IPS DF 6.9 (cell line): ENCODE results near the gene SEC11A.

Source experiments
- DNase-seq: peaks from one replicate; pipeline ENCODE4 v3.0.0-alpha.2; 2013; ENCODE audit warnings: low read depth, low spot score
- H3K27ac ChIP-seq: one replicate; pipeline ENCODE4 v1.5.1; 2013; ENCODE audit warnings: low read length, control low read depth
- H3K27me3 ChIP-seq: 2 replicates; pipeline ENCODE4 v1.6.1; 2013; ENCODE audit warnings: mild to moderate bottlenecking, low read length; ENCODE audit not compliant: control insufficient read depth, insufficient read depth
- H3K36me3 ChIP-seq: 2 replicates; pipeline ENCODE4 v1.6.1; 2013; ENCODE audit warnings: low read length; ENCODE audit not compliant: control insufficient read depth, insufficient read depth
- H3K4me1 ChIP-seq: 2 replicates; pipeline ENCODE4 v1.6.1; 2013; ENCODE audit warnings: low read length; ENCODE audit not compliant: control insufficient read depth, insufficient read depth
- H3K4me3 ChIP-seq: 2 replicates; pipeline ENCODE4 v1.5.1; 2013; ENCODE audit warnings: mild to moderate bottlenecking, low read length
- H3K9me3 ChIP-seq: 2 replicates; pipeline ENCODE4 v1.6.1; 2013; ENCODE audit warnings: low read length, inconsistent platforms; ENCODE audit not compliant: control insufficient read depth, insufficient read depth
- WGBS: extraction: QIAGEN DNeasy Blood & Tissue Kit; methylation state at CpG from one replicate; pipeline ENCODE4 v1.1.7; 2013; ENCODE audit warnings: mixed read lengths, missing lambda C conversion rate; ENCODE audit not compliant: insufficient read length, insufficient coverage; 5-methylcytosine and 5-hydroxymethylcytosine counted together

The SEC11A gene

GRCh38 chr15:84658080-84658787 lies 57.7 kb downstream of the SEC11A start, which contains the start of gene NMB:
NMB (minus strand) TSS chr15:84658199; CDS start chr15:84658152, 47 bp downstream.
- Histone ChIP-seq H3K27ac (no peak within 1 kb of the TSS), H3K9me3 (no peaks in the 10 kb centered on the region), H3K36me3 (no peaks in the 10 kb centered on the region), H3K4me1 (no peaks in the 10 kb centered on the region), H3K27me3 (no peaks in the 10 kb centered on the region; the same call in 1 of the 2 replicates), H3K4me3 (peak within 1 kb of the TSS; percentile 42; the same call in 1 of the 2 replicates)
- no CpG with 5 or more reads among the region's 61 CpGs for WGBS
- DNase-seq = no peak

- H3K27ac ChIP-seq = no peak overlapping the region
These were observed 58.2 kb downstream of the SEC11A start for GRCh38 chr15:84657748-84658079.

GRCh38 chr15:84656972-84657371 lies 59.0 kb downstream of the SEC11A start:
- H3K4me1 ChIP-seq = no peaks in the 10 kb centered on the region
- H3K27me3 ChIP-seq = no peaks in the 10 kb centered on the region; the same call in 1 of the 2 replicates
- peaks cover 2% of the 10 kb centered on the region; the same call in 1 of the 2 replicates for H3K36me3 ChIP-seq
- no peak overlapping the region for H3K27ac ChIP-seq
- no CpG with 5 or more reads among the region's 7 CpGs for WGBS
- no peaks in the 10 kb centered on the region for H3K9me3 ChIP-seq
- no peak for DNase-seq
- no peak overlapping the region for H3K4me3 ChIP-seq

More at GRCh38 chr15:84657748-84658079, 58.2 kb downstream of the SEC11A start:
- Histone ChIP-seq H3K9me3 (no peaks in the 10 kb centered on the region), H3K4me1 (no peaks in the 10 kb centered on the region), H3K36me3 (no peaks in the 10 kb centered on the region), H3K4me3 (peak overlapping the region; percentile 42; the same call in 1 of the 2 replicates), H3K27me3 (no peaks in the 10 kb centered on the region; the same call in 1 of the 2 replicates)
- DNase-seq = no peak
- WGBS = no CpG with 5 or more reads among the region's 17 CpGs

- no peak overlapping the region for H3K27ac ChIP-seq
- no CpG with 5 or more reads among the region's 19 CpGs for WGBS
- H3K4me3 ChIP-seq = peak overlapping the region; percentile 79; the same call in 1 of the 2 replicates
- no peaks in the 10 kb centered on the region; the same call in 1 of the 2 replicates for H3K27me3 ChIP-seq
- no peaks in the 10 kb centered on the region for H3K9me3 ChIP-seq
- H3K36me3 ChIP-seq = peaks cover 4% of the 10 kb centered on the region; the same call in 1 of the 2 replicates
- H3K4me1 ChIP-seq = no peaks in the 10 kb centered on the region
- DNase-seq = no peak
These were observed 61.1 kb downstream of the SEC11A start for GRCh38 chr15:84654689-84655453.

GRCh38 chr15:84653910-84654688 lies 61.8 kb downstream of the SEC11A start, which contains the start of gene WDR73:
WDR73 (minus strand) TSS chr15:84654283; CDS start chr15:84654274, 9 bp downstream.
- Histone ChIP-seq H3K9me3 (no peaks in the 10 kb centered on the region), H3K36me3 (peaks cover 5% of the 10 kb centered on the region; the same call in 1 of the 2 replicates), H3K4me1 (no peaks in the 10 kb centered on the region), H3K4me3 (peak within 1 kb of the TSS; percentile 79), H3K27me3 (no peaks in the 10 kb centered on the region; the same call in 1 of the 2 replicates), H3K27ac (no peak within 1 kb of the TSS)
- WGBS = no CpG with 5 or more reads among the region's 49 CpGs
- peak; percentile 93 for DNase-seq

- H3K4me1 ChIP-seq = no peaks in the 10 kb centered on the region
- H3K36me3 ChIP-seq = peaks cover 9% of the 10 kb centered on the region; the same call in 1 of the 2 replicates
- WGBS = no CpG with 5 or more reads among the region's 7 CpGs
- no peak overlapping the region for H3K27ac ChIP-seq
- no peaks in the 10 kb centered on the region; the same call in 1 of the 2 replicates for H3K27me3 ChIP-seq
- peak overlapping the region; percentile 79; the same call in 1 of the 2 replicates for H3K4me3 ChIP-seq
- no peak for DNase-seq
- no peaks in the 10 kb centered on the region for H3K9me3 ChIP-seq
These were observed 62.4 kb downstream of the SEC11A start for GRCh38 chr15:84653584-84653909.

GRCh38 chr15:84649706-84650105 lies 66.2 kb downstream of the SEC11A start:
- H3K9me3 ChIP-seq = no peaks in the 10 kb centered on the region
- H3K27me3 ChIP-seq = no peaks in the 10 kb centered on the region
- H3K36me3 ChIP-seq = peaks cover 34% of the 10 kb centered on the region
- H3K4me1 ChIP-seq = no peaks in the 10 kb centered on the region
- no peak overlapping the region for H3K27ac ChIP-seq
- no peak for DNase-seq
- no CpG with 5 or more reads among the region's 2 CpGs for WGBS
- no peak overlapping the region for H3K4me3 ChIP-seq

- peaks cover 39% of the 10 kb centered on the region for H3K36me3 ChIP-seq
- no peak for DNase-seq
- no peak overlapping the region for H3K27ac ChIP-seq
- H3K9me3 ChIP-seq = no peaks in the 10 kb centered on the region
- H3K4me3 ChIP-seq = no peak overlapping the region
- no peaks in the 10 kb centered on the region for H3K4me1 ChIP-seq
- H3K27me3 ChIP-seq = no peaks in the 10 kb centered on the region
- WGBS = no CpG with 5 or more reads among the region's 3 CpGs
These were observed 67.4 kb downstream of the SEC11A start for GRCh38 chr15:84648539-84648938.

- no peaks in the 10 kb centered on the region for H3K4me1 ChIP-seq
- no peaks in the 10 kb centered on the region for H3K9me3 ChIP-seq
- no peak overlapping the region for H3K27ac ChIP-seq
- no peak for DNase-seq
- H3K4me3 ChIP-seq = no peak overlapping the region
- H3K36me3 ChIP-seq = peaks cover 43% of the 10 kb centered on the region
- H3K27me3 ChIP-seq = no peaks in the 10 kb centered on the region
These were observed 68.2 kb downstream of the SEC11A start for GRCh38 chr15:84647726-84648125.

- no peaks in the 10 kb centered on the region for H3K4me1 ChIP-seq
- no peak overlapping the region for H3K4me3 ChIP-seq
- no CpG with 5 or more reads among the region's 10 CpGs for WGBS
- no peak overlapping the region for H3K27ac ChIP-seq
- H3K9me3 ChIP-seq = no peaks in the 10 kb centered on the region
- no peaks in the 10 kb centered on the region for H3K27me3 ChIP-seq
- H3K36me3 ChIP-seq = peaks cover 39% of the 10 kb centered on the region
- no peak for DNase-seq
These were observed 69.9 kb downstream of the SEC11A start for GRCh38 chr15:84645997-84646396.
